Epidermal melanocyte (primary cell): ENCODE data around the gene JARID2.
"Not testable (repeated sequence)": the region's sequence is repeated elsewhere in the genome, so short reads cannot be mapped to it uniquely, and the experiment has no call there.

ENCODE experiments used
- DNase-seq: peaks from one replicate; pipeline ENCODE4 v3.0.0; 2011; ENCODE audit warnings: low spot score; ENCODE audit not compliant: insufficient read length

The JARID2 gene

DNA sequence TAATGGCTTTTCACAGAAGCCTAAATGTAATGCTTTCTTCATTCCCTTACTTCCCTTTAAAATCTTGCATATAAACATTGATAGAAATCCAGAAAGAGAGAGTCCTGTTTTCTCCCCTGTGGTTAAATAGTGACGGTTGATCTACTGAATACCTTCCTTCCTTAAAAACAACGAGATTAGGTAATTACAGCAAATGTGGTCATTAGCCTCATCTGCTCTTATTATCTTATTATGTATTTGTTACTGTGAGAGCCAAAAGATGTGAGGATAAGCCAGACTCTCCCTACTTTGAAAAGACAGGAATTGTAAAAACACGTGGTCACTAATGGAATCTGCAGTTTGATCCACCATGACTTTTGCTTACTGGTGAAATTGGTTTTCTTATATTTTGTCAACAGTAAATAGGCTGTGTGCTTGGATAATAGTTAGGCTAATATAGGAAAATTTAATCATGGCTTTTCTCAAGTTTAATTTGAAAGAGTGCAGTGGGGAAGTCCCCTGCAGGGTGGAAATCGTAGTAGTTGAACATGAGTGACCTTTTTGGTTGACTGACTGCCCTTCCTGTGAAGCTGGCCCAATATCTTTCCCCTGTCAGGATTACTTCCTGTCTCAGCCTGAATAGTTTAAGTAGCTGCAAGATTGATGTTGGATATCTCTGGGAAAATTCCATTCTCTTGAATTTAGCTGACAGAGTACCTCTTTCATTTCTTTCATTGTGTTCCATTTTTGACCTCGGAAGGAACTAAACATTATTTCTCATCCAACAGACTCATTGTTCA is 62.8 kb downstream of the JARID2 start:
- DNase-seq = no peak

GRCh38 chr6:15309611-15310283 is 63.9 kb downstream of the JARID2 start:
- DNase-seq = no peak

DNA sequence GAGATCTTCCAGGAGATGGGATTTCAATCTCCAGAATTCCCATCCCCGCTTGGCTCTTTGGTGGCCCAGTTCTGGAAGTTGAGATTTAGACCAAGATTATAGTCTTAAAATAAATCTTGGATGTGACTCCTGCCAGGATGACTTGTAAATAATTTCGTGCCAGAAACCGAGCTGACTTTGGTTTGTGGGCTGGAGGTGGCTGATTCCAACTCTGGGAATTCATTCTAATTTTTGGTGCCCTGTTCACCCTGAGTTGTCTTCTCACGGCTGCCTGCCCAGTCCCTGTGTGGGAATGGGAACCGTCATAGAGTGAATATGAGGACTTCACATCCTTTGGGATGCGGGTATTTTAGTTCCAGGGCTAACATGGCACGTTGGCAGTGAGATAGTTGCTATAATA is 64.8 kb downstream of the JARID2 start:
- DNase-seq = no peak

DNA sequence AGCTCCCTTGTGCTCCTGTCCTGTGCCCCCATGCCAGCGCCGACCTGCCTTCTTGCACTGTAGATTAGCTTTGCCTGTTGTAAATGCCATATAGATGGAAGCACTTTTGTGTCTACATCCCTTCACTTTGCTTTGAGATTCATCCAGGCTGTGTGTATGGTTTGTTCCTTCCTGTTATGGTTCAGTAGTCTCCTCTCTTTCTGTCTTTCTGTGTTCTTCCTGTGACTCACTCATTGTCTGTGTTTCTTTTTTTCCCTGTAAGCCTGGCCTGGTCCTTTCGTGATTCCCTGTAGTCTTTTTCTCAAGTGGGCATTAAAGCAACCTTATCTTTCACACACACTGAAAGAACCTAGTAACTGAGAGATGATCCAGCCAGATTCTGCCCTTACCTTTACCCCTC is 66.6 kb downstream of the JARID2 start:
- DNase-seq = no peak

DNA sequence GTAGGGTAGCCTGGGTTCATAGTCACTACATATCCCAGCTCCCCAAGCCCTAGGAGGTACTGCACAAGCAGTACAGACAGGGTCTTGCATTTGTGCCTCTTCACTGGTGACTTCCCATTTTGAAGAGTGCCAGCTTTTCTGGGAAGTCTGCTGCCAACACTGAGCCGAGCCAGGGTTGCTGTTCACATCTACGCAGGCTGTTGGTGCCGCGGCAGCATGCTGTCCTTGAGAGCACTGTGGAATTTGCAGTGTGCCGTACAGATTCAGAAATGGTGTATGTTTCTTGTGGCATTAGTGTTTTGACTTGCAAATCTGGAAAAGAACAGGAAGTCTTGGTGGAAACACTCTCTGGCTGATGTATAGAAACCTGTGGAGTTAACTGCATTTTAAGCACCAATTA is 67.5 kb downstream of the JARID2 start:
- DNase-seq = no peak

DNA sequence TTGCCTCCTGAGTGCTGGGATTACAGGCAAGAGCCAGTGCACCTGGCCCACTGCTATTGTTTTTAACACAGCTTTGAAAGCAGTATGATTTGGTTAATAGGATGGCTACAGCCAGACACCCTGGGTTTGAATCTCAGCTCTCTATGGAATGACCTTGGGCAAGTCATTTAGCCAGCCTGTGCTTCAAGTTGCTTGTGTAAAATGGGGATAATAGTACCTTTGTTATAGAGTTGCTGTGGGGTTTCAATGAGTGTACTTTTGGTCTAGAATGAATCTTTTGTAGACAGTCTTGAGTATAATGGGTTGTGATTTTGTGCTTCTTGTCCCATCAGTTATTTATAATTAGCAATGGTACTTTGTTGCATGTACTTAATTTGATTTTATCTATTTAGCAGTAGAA is 70.9 kb downstream of the JARID2 start:
- DNase-seq = no peak

DNA sequence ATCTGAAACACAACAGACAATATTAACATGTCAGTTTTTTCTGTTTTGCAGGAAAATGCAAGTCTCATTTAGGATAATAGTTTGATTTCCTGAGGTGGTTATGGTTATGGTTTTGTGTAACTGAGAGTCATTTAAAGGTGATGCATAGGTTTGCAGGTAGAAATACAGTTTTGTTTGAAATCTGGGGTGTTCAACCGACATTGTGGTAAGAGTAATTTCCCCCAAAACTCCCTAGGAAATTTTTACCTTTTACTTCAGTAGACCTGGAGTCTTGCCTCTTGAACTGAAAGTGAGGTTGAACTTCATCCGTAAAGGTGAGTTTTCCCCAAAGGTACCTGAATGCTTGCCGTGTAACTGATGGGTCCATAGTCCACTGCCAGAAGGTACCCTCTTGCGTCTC is 71.4 kb downstream of the JARID2 start:
- DNase-seq = no peak

GRCh38 chr6:15317934-15318902 is 72.3 kb downstream of the JARID2 start:
- DNase-seq = no peak

- DNase-seq = no peak
Observed at GRCh38 chr6:15319677-15320076, 73.8 kb downstream of the JARID2 start.

GRCh38 chr6:15320693-15321092 is 74.8 kb downstream of the JARID2 start:
- DNase-seq = no peak

DNA sequence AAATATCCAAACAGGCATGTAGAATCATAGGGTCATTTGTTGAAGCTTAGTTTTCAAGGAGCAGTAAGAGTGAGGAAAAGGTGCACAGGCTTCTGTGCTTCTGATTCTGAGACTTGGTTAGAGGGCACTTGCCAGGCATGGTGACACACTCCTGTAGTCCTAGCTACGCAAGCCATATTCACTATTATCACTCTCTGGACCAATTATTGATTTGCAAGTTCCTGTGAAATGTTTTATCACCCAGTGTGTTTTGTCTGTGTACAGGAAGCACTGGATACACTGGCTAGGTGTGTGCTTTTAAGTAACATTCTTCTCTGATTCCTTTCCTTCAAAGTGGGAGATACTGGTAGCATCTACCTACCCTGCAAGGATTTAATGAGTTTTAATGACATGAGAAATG is 76.3 kb downstream of the JARID2 start:
- DNase-seq = no peak

DNA sequence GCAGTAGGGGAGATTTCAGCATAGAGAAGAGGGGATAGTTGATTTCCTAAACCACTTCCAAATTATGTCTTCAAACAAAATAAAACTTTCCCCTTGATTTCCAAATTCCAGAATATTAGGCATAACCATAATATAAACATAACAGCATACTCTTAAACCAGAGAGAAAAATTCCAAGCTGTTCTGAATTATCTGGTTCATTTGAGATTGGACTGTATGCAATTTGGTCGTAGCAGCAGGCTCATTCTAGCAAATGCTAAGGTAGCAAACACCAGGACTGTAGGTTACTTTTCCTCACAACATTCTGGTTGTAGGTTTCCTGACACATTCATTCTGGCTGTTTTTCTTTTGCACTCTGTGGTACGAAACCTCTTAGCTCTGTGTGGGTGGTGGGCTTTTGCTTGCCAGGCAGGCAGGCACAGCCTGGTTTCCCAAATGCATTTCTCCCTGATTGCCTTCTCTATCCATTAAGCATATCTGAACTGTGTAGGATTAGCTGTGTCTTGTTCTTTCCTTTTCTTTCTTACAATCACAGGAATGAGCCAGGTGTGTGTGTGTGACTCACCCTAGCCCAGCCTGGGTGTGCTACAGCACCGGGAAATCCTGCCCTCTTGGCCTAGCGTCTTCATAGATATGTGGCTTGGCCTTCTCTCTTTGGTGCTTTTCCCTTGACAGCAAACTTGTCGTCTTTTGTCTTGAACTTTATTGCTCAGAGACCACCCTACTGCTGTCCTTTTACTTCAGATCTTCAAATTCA is 77.1 kb downstream of the JARID2 start:
- DNase-seq = no peak

- DNase-seq = not testable (repeated sequence)
Observed at GRCh38 chr6:15323611-15324010, 77.7 kb downstream of the JARID2 start.

DNA sequence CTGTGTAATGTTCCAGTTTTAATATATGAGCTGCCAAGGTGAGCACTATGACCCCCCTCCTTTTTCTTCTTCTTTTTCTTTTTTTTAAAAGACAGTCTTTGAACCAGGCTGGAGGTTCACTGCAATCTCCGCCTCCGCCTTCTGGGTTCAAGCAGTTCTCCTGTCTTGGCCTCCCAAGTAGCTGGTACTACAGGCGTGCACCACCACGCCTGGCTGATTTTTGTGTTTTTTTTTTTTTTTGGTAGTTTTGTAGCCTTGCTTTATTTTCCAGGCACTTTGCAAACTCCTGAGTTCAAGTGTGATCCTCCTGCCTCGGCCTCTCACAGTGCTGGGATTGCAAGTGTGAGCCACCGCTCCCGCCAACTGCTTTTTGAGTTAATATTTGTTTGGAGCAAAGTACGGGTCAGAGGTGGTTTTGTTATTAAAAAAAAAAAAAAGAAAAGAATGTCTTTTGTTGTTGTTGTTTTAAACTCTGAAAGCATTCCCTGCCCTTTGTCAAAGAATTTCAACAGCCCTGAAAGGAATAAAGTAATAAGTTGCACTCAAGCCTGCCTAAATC is 78.6 kb downstream of the JARID2 start:
- no peak for DNase-seq

DNA sequence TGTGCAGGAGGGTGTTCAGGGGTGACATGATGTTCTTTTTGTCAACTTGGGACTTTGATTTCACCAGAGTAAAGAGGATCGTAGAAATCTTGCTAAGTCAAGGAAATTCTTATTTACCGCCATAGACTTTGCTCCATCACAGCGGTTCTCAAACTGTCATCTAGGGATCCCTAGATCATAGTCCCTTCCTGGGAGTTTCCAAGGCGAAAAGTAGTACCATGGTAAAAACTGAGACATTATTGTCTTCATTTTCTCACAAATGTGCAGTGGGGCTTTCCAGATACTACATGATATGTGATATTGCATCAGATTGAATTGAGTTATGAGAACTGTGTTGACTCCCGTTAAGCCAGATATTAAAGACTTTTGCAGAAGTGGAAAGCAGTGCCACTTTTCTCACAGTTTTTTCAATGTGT is 79.7 kb downstream of the JARID2 start:
- DNase-seq = no peak

GRCh38 chr6:15326067-15326614 is 80.3 kb downstream of the JARID2 start:
- no peak for DNase-seq

DNA sequence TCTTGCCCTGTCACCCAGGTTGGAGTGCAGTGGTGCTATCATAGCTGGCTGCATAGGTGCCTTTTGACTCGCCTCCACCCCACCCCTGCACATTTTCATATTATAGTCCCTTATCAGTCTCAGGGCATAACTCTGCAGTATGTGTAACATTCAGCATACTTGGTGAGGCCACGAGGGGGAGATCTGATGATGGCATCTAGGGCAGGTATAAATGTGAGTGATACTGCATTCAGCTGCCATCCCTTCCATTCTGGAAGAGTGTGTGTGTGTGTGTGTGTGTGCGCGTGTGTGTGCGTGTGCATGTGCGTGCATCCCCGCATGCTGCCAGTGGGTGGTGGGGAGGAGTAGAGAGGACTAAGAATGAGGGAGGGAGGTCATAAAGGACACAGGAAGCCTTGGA is 81.4 kb downstream of the JARID2 start:
- no peak for DNase-seq

- DNase-seq = peak; percentile 69
Observed at GRCh38 chr6:15329197-15329671, 83.4 kb downstream of the JARID2 start.

- DNase-seq = no peak
Observed at GRCh38 chr6:15330174-15330944, 84.5 kb downstream of the JARID2 start.

- DNase-seq = no peak
Observed at GRCh38 chr6:15331143-15331542, 85.3 kb downstream of the JARID2 start.
